Right lobe of liver (tissue), 6 donors: ENCODE measurements around the gene EDNRA. TPM values are rescaled to one million over a fixed set of nuclear protein-coding genes. Genes with fewer than 3 reads are reported as not detected.

ENCODE experiments used
- ATAC-seq, 4 donors: fragments of 200-7000 bp; cut with Tn5 transposase; one replicate each; pipeline ENCODE4 v1.9.1; 2020; ENCODE audit warnings: mild to moderate bottlenecking in 4 of 4, moderate library complexity in 4 of 4
- DNase-seq, 3 donors: peaks; one replicate each; pipeline ENCODE4 v3.0.0-alpha.2; 2020
- H3K27ac ChIP-seq, 3 donors: fragments of 200-600 bp; one replicate each; pipeline ENCODE4 v1.8.0; 2022
- H3K27me3 ChIP-seq, 2 donors: fragments of 200-600 bp; one replicate each; pipeline ENCODE4 v1.8.0; 2022
- H3K36me3 ChIP-seq, 4 donors: fragments of 200-600 bp; sonication (generic) in 1 of 4; one replicate each; pipeline versions ENCODE4 v1.5.1 to v1.8.0; 2017 to 2022; ENCODE audit warnings: control low read depth in 1 of 4
- H3K4me1 ChIP-seq, 4 donors: fragments of 200-600 bp; sonication (generic) in 1 of 4; one replicate each; pipeline versions ENCODE4 v1.5.1 to v1.8.0; 2017 to 2022; ENCODE audit warnings: control low read depth in 1 of 4
- H3K4me3 ChIP-seq, 3 donors: fragments of 200-600 bp; one replicate each; pipeline ENCODE4 v1.8.0; 2022
- H3K9me3 ChIP-seq, 4 donors: fragments of 200-600 bp; sonication (generic) in 1 of 4; one replicate each; pipeline versions ENCODE4 v1.5.1 to v1.8.0; 2017 to 2022; ENCODE audit warnings: control low read depth in 1 of 4
- POLR2A ChIP-seq: fragments of 450-650 bp; IDR thresholded peaks from one replicate; pipeline ENCODE4 v1.6.1; 2017; ENCODE audit warnings: antibody characterized with exemption, mild to moderate bottlenecking
- WGBS: methylation state at CpG from one replicate; pipeline ENCODE4 v1.1.6; 2018; ENCODE audit warnings: low coverage, low lambda C conversion rate; ENCODE audit not compliant: insufficient coverage; ENCODE audit errors: missing lambda C conversion rate; 5-methylcytosine and 5-hydroxymethylcytosine counted together
- intact Hi-C, 2 donors: fragments of 100-400 bp; cut with DNase I; formaldehyde crosslinking; loops; one replicate each; pipeline versions ENCODE4 v1.11.2 to v1.14.1; 2022
- total RNA-seq, 6 experiments: library from RNA; depleted of rRNA in 2 of 6; stranded (reverse); fragments of >200 nt in 2 of 6; fragmentation: NEBNext Ultra II Directional in 3 of 6; extraction: Animal tissue kit (Norgen Biotek cat#: 25700) in 3 of 6; gene quantifications; one replicate each; pipeline versions ENCODE4 v1.1.0 to v1.2.4, GENCODE V29; 2016 to 2023
- TF ChIP-seq, protein P1 (sequence below), 4 donors: fragments of 200-600 bp in 3 of 4; fragments of 450-650 bp in 1 of 4; IDR thresholded peaks; one replicate each; pipeline versions ENCODE4 v1.5.1 to v1.8.0; 2016 to 2022; ENCODE audit warnings: antibody characterized with exemption in 4 of 4, mild to moderate bottlenecking in 2 of 4
- donor health status: DM: no; HTN: yes; CAD: no.
- donor health status: DM: no; HTN: no; CAD: no.
- donor health status: DM: no; HTN: no; CAD: no.
- donor health status: DM: no; HTN: yes; CAD: no.
- donor health status: DM: no; HTN: yes; CAD: no.

Gene EDNRA
- total RNA-seq, 6 experiments from 2014 or later: 0.61 to 1.2 (median 0.92) TPM

DNA sequence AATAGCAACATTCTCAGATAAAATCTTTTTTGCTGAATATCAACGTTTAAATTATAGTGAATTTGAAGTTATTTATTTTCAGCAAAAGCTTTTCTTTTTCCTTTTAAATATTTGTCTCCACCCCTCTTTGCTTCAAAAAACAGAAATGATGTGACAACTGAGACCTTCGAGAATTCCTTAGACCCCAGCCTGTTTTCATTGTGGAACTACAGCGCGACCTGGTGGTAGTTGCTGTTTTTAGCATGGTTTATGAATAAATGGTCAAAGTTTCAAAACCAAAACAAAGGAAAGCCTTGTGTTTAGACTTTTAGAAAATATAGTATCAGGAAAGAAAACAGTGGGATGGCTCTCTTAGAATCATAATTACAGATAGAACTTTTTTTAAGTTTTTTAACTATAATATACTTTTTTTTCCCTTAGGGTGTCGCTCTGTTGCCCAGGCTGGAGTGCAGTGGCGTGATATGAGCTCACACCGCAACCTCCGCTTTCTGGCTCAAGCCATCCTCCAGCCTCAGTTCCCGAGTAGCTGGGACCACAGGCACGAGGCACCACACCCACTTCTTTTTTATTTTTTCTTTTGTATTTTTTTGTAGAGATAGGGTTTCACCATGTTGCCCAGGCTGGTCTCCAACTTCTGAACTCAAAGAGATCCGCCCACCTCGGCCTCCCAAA, 109.5 kb downstream of the EDNRA start:
- no peak for DNase-seq
- ATAC-seq: peak in 3 of 4 donors; percentile 39 to 60 (median 57)
- 43% methylated on average over 12 of the region's 12 CpGs for WGBS
- H3K9me3 ChIP-seq: no peaks in the 10 kb centered on the region
- no peak overlapping the region for H3K27ac ChIP-seq
- intact Hi-C loops: no loop called here
- H3K36me3 ChIP-seq: no peaks in the 10 kb centered on the region
- TF ChIP-seq, protein P1, sequence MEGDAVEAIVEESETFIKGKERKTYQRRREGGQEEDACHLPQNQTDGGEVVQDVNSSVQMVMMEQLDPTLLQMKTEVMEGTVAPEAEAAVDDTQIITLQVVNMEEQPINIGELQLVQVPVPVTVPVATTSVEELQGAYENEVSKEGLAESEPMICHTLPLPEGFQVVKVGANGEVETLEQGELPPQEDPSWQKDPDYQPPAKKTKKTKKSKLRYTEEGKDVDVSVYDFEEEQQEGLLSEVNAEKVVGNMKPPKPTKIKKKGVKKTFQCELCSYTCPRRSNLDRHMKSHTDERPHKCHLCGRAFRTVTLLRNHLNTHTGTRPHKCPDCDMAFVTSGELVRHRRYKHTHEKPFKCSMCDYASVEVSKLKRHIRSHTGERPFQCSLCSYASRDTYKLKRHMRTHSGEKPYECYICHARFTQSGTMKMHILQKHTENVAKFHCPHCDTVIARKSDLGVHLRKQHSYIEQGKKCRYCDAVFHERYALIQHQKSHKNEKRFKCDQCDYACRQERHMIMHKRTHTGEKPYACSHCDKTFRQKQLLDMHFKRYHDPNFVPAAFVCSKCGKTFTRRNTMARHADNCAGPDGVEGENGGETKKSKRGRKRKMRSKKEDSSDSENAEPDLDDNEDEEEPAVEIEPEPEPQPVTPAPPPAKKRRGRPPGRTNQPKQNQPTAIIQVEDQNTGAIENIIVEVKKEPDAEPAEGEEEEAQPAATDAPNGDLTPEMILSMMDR (IDR thresholded peaks at IDR 0.05): peak; percentile 59 to 74 (median 64)
- no peak for TF ChIP-seq POLR2A
- no peak overlapping the region for H3K4me3 ChIP-seq
- peaks cover 0 to 2% of the 10 kb centered on the region in 2 donors for H3K27me3 ChIP-seq
- H3K4me1 ChIP-seq: no peaks in the 10 kb centered on the region

DNA sequence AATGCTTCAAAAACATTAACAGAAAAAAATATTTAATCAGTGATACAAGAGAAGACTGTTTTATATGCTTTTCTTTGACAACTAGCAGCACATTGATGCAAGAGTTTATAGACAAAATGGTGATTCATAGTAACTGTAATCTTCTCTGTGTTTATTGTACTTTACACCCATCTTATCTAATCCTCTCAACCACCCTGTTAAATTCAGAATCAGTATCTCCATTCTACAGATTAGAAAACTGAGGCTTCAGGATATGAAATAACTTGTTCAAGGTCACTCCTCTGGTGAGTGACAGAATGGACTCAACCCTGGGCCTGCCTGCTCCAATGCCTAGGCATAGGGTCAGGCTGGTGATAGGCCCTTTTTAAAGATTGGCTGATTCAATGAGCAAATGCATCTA, 110.2 kb downstream of the EDNRA start:
- ATAC-seq: no peak
- Histone ChIP-seq H3K27ac (no peak overlapping the region), H3K36me3 (no peaks in the 10 kb centered on the region), H3K9me3 (no peaks in the 10 kb centered on the region), H3K4me1 (no peaks in the 10 kb centered on the region), H3K4me3 (no peak overlapping the region), H3K27me3 (peaks cover 0 to 2% of the 10 kb centered on the region in 2 donors)
- intact Hi-C loops: no loop called here
- no peak for TF ChIP-seq POLR2A
- TF ChIP-seq, protein P1 (IDR thresholded peaks at IDR 0.05): no peak
- DNase-seq: no peak

GRCh38 chr4:147594107-147594506, 113.2 kb downstream of the EDNRA start:
- H3K36me3 ChIP-seq: no peaks in the 10 kb centered on the region
- no peaks in the 10 kb centered on the region for H3K9me3 ChIP-seq
- no peak overlapping the region for H3K4me3 ChIP-seq
- H3K27me3 ChIP-seq: no peaks in the 10 kb centered on the region
- ATAC-seq: no peak
- no peak overlapping the region for H3K27ac ChIP-seq
- no peak for TF ChIP-seq POLR2A
- TF ChIP-seq, protein P1 (IDR thresholded peaks at IDR 0.05): no peak
- WGBS: 57% methylated on average over 5 of the region's 5 CpGs
- no peak for DNase-seq
- intact Hi-C loops: no loop called here
- H3K4me1 ChIP-seq: no peaks in the 10 kb centered on the region

Other genes starting within 250 kb of the EDNRA start
- 10 to 100 TPM; 19.0 to 25.3 (median 21.3) TPM for gene TMEM184C, start 136.3 kb downstream of the EDNRA start, total RNA-seq
- gene PRMT9, start 203.1 kb downstream of the EDNRA start, total RNA-seq: 1 to 10 TPM; 3.4 to 4.9 (median 4.6) TPM